Neural progenitor cell (in vitro differentiated cells): ENCODE measurements around the gene DENND2A. TPM values are rescaled to one million over a fixed set of nuclear protein-coding genes. Genes with fewer than 3 reads are reported as not detected.

ENCODE experiments used
- DNase-seq: peaks from one replicate; pipeline ENCODE4 v3.0.0-alpha.2; 2016; ENCODE audit warnings: low spot score
- H2AFZ ChIP-seq: fragments of 200-600 bp; sonication (generic); replicated peaks from 2 replicates; pipeline ENCODE4 v1.6.1; 2016; ENCODE audit warnings: antibody characterized with exemption
- H3F3A ChIP-seq: fragments of 200-600 bp; sonication (generic); 2 replicates; pipeline ENCODE4 v1.6.1; 2016; ENCODE audit warnings: antibody characterized with exemption, low read depth
- H3K27ac ChIP-seq: fragments of 200-600 bp; sonication (generic); 2 replicates; pipeline ENCODE4 v1.5.1; 2016; ENCODE audit warnings: mild to moderate bottlenecking
- H3K27me3 ChIP-seq: fragments of 200-600 bp; sonication (generic); 2 replicates; pipeline ENCODE4 v1.6.1; 2016; ENCODE audit warnings: mild to moderate bottlenecking, moderate library complexity
- H3K36me3 ChIP-seq: fragments of 200-600 bp; sonication (generic); 2 replicates; pipeline ENCODE4 v1.5.1; 2016
- H3K4me1 ChIP-seq: fragments of 200-600 bp; sonication (generic); 2 replicates; pipeline ENCODE4 v1.6.1; 2016; ENCODE audit warnings: mixed run types
- H3K4me2 ChIP-seq: fragments of 200-600 bp; sonication (generic); 2 replicates; pipeline ENCODE4 v1.6.1; 2016
- H3K4me3 ChIP-seq: fragments of 200-600 bp; sonication (generic); 2 replicates; pipeline ENCODE4 v1.5.1; 2016
- H3K79me2 ChIP-seq: fragments of 200-600 bp; sonication (generic); 2 replicates; pipeline ENCODE4 v1.6.1; 2016; ENCODE audit warnings: low read depth
- H3K9ac ChIP-seq: fragments of 200-600 bp; sonication (generic); 2 replicates; pipeline ENCODE4 v1.6.1; 2016
- H3K9me3 ChIP-seq: fragments of 200-600 bp; sonication (generic); 2 replicates; pipeline ENCODE4 v1.5.1; 2016; ENCODE audit warnings: low read depth
- H4K20me1 ChIP-seq: fragments of 200-600 bp; sonication (generic); 2 replicates; pipeline ENCODE4 v1.6.1; 2016; ENCODE audit warnings: low read depth
- H3K27ac Mint-ChIP-seq: 3 replicates; pipeline ENCODE4 v1.8.0; 2021; ENCODE audit warnings: mixed read lengths
- H3K27me3 Mint-ChIP-seq: 2 replicates; pipeline ENCODE4 v1.8.0; 2022; ENCODE audit warnings: low read depth, mild to moderate bottlenecking, inconsistent platforms, moderate library complexity, mixed read lengths; ENCODE audit not compliant: insufficient read depth
- H3K36me3 Mint-ChIP-seq: 3 replicates; pipeline ENCODE4 v1.8.0; 2021; ENCODE audit warnings: mixed read lengths
- H3K4me1 Mint-ChIP-seq: 3 replicates; pipeline ENCODE4 v1.8.0; 2021; ENCODE audit warnings: mixed read lengths
- H3K4me3 Mint-ChIP-seq: 3 replicates; pipeline ENCODE4 v1.8.0; 2021; ENCODE audit warnings: mild to moderate bottlenecking, moderate library complexity, mixed read lengths
- H3K9me3 Mint-ChIP-seq: 3 replicates; pipeline ENCODE4 v1.8.0; 2020; ENCODE audit warnings: mixed read lengths
- CTCF ChIP-seq: fragments of 200-600 bp; sonication (generic); IDR thresholded peaks from 2 replicates; pipeline ENCODE4 v1.5.1; 2017; ENCODE audit warnings: antibody characterized with exemption, mild to moderate bottlenecking
- EZH2 ChIP-seq: fragments of 200-600 bp; sonication (generic); IDR thresholded peaks from 2 replicates; pipeline ENCODE4 v1.6.1; 2017; ENCODE audit warnings: antibody characterized with exemption, mild to moderate bottlenecking, moderate library complexity
- EZH2phosphoT487 ChIP-seq: fragments of 200-600 bp; sonication (generic); IDR thresholded peaks from 2 replicates; pipeline ENCODE4 v1.6.1; 2017; ENCODE audit warnings: antibody characterized with exemption
- total RNA-seq: library from RNA; depleted of rRNA; stranded (reverse); fragments of >200 nt; gene quantifications from 2 replicates; pipeline ENCODE4 v1.2.3, GENCODE V29; 2015; ENCODE audit warnings: low replicate concordance

The DENND2A gene
- total RNA-seq, 1 donor from 2014 or later = 27.0 TPM

GRCh38 chr7:140539461-140539860 is 101.2 kb downstream of the DENND2A start:
- DNase-seq = no peak
- Histone ChIP-seq H3K4me2 (no peak overlapping the region), H3K4me1 (peaks cover 20% of the 10 kb centered on the region), H2AFZ (no peak overlapping the region), H3K27ac (no peak overlapping the region), H4K20me1 (no peaks in the 10 kb centered on the region), H3K36me3 (no peaks in the 10 kb centered on the region), H3F3A (peaks cover 10% of the 10 kb centered on the region), H3K9ac (no peak overlapping the region), H3K27me3 (no peaks in the 10 kb centered on the region), H3K79me2 (no peaks in the 10 kb centered on the region), H3K4me3 (no peak overlapping the region), H3K9me3 (no peaks in the 10 kb centered on the region)
- H3K4me3 Mint-ChIP-seq = no peak overlapping the region
- TF ChIP-seq EZH2phosphoT487 (no peak), CTCF (no peak), EZH2 (no peak)
- peak overlapping the region; percentile 70 for H3K27ac Mint-ChIP-seq
- no peaks in the 10 kb centered on the region for H3K9me3 Mint-ChIP-seq
- H3K27me3 Mint-ChIP-seq = no peaks in the 10 kb centered on the region
- peaks cover 37% of the 10 kb centered on the region for H3K4me1 Mint-ChIP-seq
- peaks cover 30% of the 10 kb centered on the region for H3K36me3 Mint-ChIP-seq

DNA sequence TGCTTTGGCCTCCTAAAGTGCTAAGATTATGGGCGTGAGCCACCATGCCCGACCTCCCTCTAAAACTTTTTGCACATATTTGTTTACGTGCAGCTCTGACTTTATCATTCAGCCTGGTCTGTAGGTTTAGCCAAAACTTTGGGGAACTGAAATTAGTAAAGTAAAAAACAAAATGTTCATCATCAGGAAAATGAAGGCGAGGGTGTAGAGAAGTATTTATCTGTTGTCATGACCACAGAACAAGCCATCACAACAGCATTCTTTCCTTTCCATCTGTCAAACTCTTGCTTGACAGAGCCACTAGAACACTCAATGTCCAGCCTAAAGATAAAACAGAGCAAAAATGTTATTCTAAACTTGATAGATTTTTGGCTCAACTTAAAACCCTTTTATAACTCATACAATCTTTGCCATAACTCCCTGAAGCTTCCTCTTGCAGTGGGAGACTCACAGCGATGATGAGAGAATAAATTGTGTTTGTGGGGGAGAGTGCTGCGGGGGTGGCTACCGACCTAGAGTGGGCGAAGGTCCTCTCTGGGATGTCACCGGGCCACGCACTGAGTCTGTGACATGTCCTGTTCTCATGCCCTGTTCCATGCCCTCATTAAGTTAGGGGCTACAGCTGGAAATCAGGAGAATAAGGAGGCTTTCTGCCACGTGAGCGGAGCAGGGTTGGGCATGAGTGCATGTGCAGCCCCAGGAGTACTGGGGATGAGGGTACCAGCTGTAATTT is 102.7 kb downstream of the DENND2A start:
- Mint-ChIP-seq H3K27ac (no peak overlapping the region), H3K4me3 (no peak overlapping the region), H3K4me1 (peaks cover 33% of the 10 kb centered on the region), H3K36me3 (peaks cover 37% of the 10 kb centered on the region), H3K9me3 (no peaks in the 10 kb centered on the region), H3K27me3 (peaks cover 2% of the 10 kb centered on the region)
- Histone ChIP-seq H3K9me3 (no peaks in the 10 kb centered on the region), H3K79me2 (no peaks in the 10 kb centered on the region), H3K27me3 (no peaks in the 10 kb centered on the region), H2AFZ (no peak overlapping the region), H3K36me3 (no peaks in the 10 kb centered on the region), H3K4me1 (peaks cover 20% of the 10 kb centered on the region), H4K20me1 (no peaks in the 10 kb centered on the region), H3F3A (peaks cover 10% of the 10 kb centered on the region), H3K9ac (no peak overlapping the region), H3K4me3 (no peak overlapping the region), H3K27ac (no peak overlapping the region), H3K4me2 (no peak overlapping the region)
- DNase-seq = no peak
- TF ChIP-seq CTCF (no peak), EZH2 (no peak), EZH2phosphoT487 (no peak)

- peaks cover 2% of the 10 kb centered on the region for H3K27me3 Mint-ChIP-seq
- peaks cover 40% of the 10 kb centered on the region for H3K36me3 Mint-ChIP-seq
- H3K4me1 Mint-ChIP-seq = peaks cover 7% of the 10 kb centered on the region
- Histone ChIP-seq H3K9me3 (no peaks in the 10 kb centered on the region), H3K27ac (no peak overlapping the region), H3K4me1 (no peaks in the 10 kb centered on the region), H3K79me2 (no peaks in the 10 kb centered on the region), H3K36me3 (no peaks in the 10 kb centered on the region), H3F3A (no peaks in the 10 kb centered on the region), H2AFZ (no peak overlapping the region), H4K20me1 (no peaks in the 10 kb centered on the region), H3K9ac (no peak overlapping the region), H3K4me3 (no peak overlapping the region), H3K4me2 (no peak overlapping the region), H3K27me3 (no peaks in the 10 kb centered on the region)
- DNase-seq = no peak
- no peak overlapping the region for H3K4me3 Mint-ChIP-seq
- H3K9me3 Mint-ChIP-seq = no peaks in the 10 kb centered on the region
- H3K27ac Mint-ChIP-seq = no peak overlapping the region
- TF ChIP-seq CTCF = no peak
- TF ChIP-seq EZH2 = no peak
- TF ChIP-seq EZH2phosphoT487 = no peak
These were observed 105.9 kb downstream of the DENND2A start for GRCh38 chr7:140534743-140535142.
